ENCODE measurements around the gene YKT6.

DNA sequence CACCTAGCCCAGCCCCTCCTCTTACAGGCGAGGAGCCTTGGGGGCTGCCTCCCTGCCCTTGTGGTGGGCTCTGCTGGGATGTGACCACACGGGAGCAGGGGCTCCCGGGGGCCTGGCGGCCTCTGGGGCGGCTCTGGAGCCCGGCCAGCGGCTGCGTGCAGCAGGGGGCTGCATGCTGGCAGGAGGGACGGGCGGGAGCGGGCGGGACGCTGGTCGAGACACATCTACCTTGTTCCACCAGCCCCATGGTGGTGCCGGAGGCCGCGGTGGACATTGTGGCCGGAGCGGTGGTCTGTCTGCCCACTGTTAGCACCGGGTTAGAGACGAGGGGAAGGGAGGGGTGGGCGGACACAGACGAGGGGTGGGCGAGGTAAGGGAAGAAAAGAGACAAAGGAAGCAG lies 38.6 kb downstream of the YKT6 start:
- TF ChIP-seq, protein P1, sequence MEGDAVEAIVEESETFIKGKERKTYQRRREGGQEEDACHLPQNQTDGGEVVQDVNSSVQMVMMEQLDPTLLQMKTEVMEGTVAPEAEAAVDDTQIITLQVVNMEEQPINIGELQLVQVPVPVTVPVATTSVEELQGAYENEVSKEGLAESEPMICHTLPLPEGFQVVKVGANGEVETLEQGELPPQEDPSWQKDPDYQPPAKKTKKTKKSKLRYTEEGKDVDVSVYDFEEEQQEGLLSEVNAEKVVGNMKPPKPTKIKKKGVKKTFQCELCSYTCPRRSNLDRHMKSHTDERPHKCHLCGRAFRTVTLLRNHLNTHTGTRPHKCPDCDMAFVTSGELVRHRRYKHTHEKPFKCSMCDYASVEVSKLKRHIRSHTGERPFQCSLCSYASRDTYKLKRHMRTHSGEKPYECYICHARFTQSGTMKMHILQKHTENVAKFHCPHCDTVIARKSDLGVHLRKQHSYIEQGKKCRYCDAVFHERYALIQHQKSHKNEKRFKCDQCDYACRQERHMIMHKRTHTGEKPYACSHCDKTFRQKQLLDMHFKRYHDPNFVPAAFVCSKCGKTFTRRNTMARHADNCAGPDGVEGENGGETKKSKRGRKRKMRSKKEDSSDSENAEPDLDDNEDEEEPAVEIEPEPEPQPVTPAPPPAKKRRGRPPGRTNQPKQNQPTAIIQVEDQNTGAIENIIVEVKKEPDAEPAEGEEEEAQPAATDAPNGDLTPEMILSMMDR (IDR thresholded peaks at IDR 0.05): no peak
- no peak for TF ChIP-seq POLR2A (IDR thresholded peaks at IDR 0.05)
